Measurements from ENCODE around the gene RFX7. TPM values are rescaled to one million over a fixed set of nuclear protein-coding genes. Genes with fewer than 3 reads are reported as not detected.

RFX7 gene
- total and polyA plus RNA-seq, 2 of the 4 experiments (the other 2 are of a cell fraction), result 4.1 to 10.6 TPM

GRCh38 chr15:56088389-56088788, 155.3 kb downstream of the RFX7 start:
- H4K8ac ChIP-seq (ENCODE audit: low read depth in 2 of 2, low read length in 2 of 2), result no peak overlapping the region
- dilution Hi-C loops (cut with HindIII; ENCODE audit: low sequenced_read_pairs, unreplicated experiment), result no loop called here
- in situ Hi-C loops (cut with MboI; ENCODE audit: low sequenced_read_pairs), result no loop called here

More at GRCh38 chr15:56088389-56088788, 155.3 kb downstream of the RFX7 start:
- H3K9ac ChIP-seq (ENCODE audit: low read depth, low read length), result no peak overlapping the region
- no peak overlapping the region for H2BK120ac ChIP-seq (ENCODE audit: low read depth, low read length)
- ChIA-PET CTCF (no interaction called here), POLR2A (ENCODE audit: unreplicated experiment) (no interaction called here)
- H4K5ac ChIP-seq (ENCODE audit: low read depth, low read length), result no peak overlapping the region
- no TSS peak for BruUV-seq (replicated peaks)
- ATAC-seq (ENCODE audit: low read depth) (no peak), DNase-seq (no peak)
- H3K23ac ChIP-seq (ENCODE audit: low read depth, low read length), result no peak overlapping the region
- H4K20me1 ChIP-seq (ENCODE audit: insufficient read depth, low read length), result no peaks in the 10 kb centered on the region
- H4K91ac ChIP-seq (ENCODE audit: insufficient read depth, low read depth, low read length), result no peak overlapping the region
- no peak overlapping the region for H2AK5ac ChIP-seq (ENCODE audit: low read depth, low read length)
- H3K18ac ChIP-seq (ENCODE audit: low read depth, low read length), result no peak overlapping the region
- no peak overlapping the region for H3K4ac ChIP-seq (ENCODE audit: low read depth, low read length)
- H3K36me3 ChIP-seq (ENCODE audit: control insufficient read depth, insufficient read depth, low read length), result peaks cover 4% of the 10 kb centered on the region
- no peak overlapping the region for H3K27ac ChIP-seq (ENCODE audit: insufficient read depth, low read length)
- H2AK9ac ChIP-seq (replicated peaks; ENCODE audit: low read depth, low read length, poor library complexity), result no peak overlapping the region
- no peak overlapping the region for H3K14ac ChIP-seq (replicated peaks; ENCODE audit: low read depth, low read length)
- no peak overlapping the region for H2AFZ ChIP-seq (replicated peaks; ENCODE audit: low read length, poor library complexity)
- no peak overlapping the region for H3K56ac ChIP-seq (ENCODE audit: extremely low read depth, insufficient read depth, low read length)
- H3K79me1 ChIP-seq (ENCODE audit: low read depth in 1 of 2, low read length in 2 of 2), result peaks cover 0 to 3% of the 10 kb centered on the region in 2 experiments; a peak in 1 of 4 replicates
- H3K4me2 ChIP-seq (ENCODE audit: low read depth, low read length), result no peak overlapping the region
- no peak for TF ChIP-seq MXI1 (IDR thresholded peaks at IDR 0.05; ENCODE audit: borderline replicate concordance, low read depth, low read length)
- TF ChIP-seq ELK1 (IDR thresholded peaks at IDR 0.05; ENCODE audit: borderline replicate concordance, low read depth, low read length), result no peak
- no peak for TF ChIP-seq SMC3 (IDR thresholded peaks at IDR 0.05; ENCODE audit: low read depth, low read length)
- no peak for TF ChIP-seq FOS (IDR thresholded peaks at IDR 0.05; ENCODE audit: low read depth, low read length)
- no peak for TF ChIP-seq RCOR1 (IDR thresholded peaks at IDR 0.05; ENCODE audit: insufficient replicate concordance, low read length)
- no peak for TF ChIP-seq RFX5 (IDR thresholded peaks at IDR 0.05; ENCODE audit: low read depth, low read length)
- TF ChIP-seq MAZ (IDR thresholded peaks at IDR 0.05; ENCODE audit: borderline replicate concordance, low read depth, low read length), result no peak
- no peak for TF ChIP-seq RAD21 (IDR thresholded peaks at IDR 0.05; ENCODE audit: low read length)
- TF ChIP-seq CHD1 (IDR thresholded peaks at IDR 0.05; ENCODE audit: low read depth, low read length), result no peak
- no peak for TF ChIP-seq CEBPB (IDR thresholded peaks at IDR 0.05; ENCODE audit: low read depth, low read length)
- no peak for TF ChIP-seq NFE2L2 (IDR thresholded peaks at IDR 0.05; ENCODE audit: low read depth, low read length)
- TF ChIP-seq POLR2A (IDR thresholded peaks at IDR 0.05; ENCODE audit: low read depth, low read length), result no peak
- no peak for TF ChIP-seq MAFK (IDR thresholded peaks at IDR 0.05; ENCODE audit: low read depth, low read length)
- no peak for TF ChIP-seq USF2 (IDR thresholded peaks at IDR 0.05; ENCODE audit: low read depth, low read length)
- no peak for TF ChIP-seq CTCF (conservative IDR thresholded peaks at IDR 0.05; ENCODE audit: low read depth, low read length)
- TF ChIP-seq BHLHE40 (IDR thresholded peaks at IDR 0.05; ENCODE audit: low read depth, low read length), result no peak
- H3K9me1 ChIP-seq (ENCODE audit: insufficient read depth, low read length), result no peaks in the 10 kb centered on the region
- H3K27me3 ChIP-seq (ENCODE audit: control insufficient read depth, insufficient read depth, low read length), result no peaks in the 10 kb centered on the region
- intact Hi-C loops (cut with micrococcal nuclease), result no loop called here
- no peak overlapping the region for H3K4me3 ChIP-seq (ENCODE audit: insufficient read depth, low read depth, low read length)
- no peaks in the 10 kb centered on the region for H3K4me1 ChIP-seq (ENCODE audit: control insufficient read depth, insufficient read depth, low read length)
- H2BK5ac ChIP-seq (ENCODE audit: low read depth, low read length, poor library complexity, severe bottlenecking), result no peak overlapping the region
- no peak overlapping the region for H2BK15ac ChIP-seq (ENCODE audit: low read depth, low read length)
- no peak overlapping the region for H2BK20ac ChIP-seq (ENCODE audit: low read depth, low read length)
- no peaks in the 10 kb centered on the region for H3K9me3 ChIP-seq (ENCODE audit: control insufficient read depth, insufficient read depth, low read length)
